SK-N-SH (cell line): ENCODE measurements around the gene EWSR1. TPM values are rescaled to one million over a fixed set of nuclear protein-coding genes. Genes with fewer than 3 reads are reported as not detected.
A peak's percentile ranks its signal among the peaks of the same experiment; 100 is the strongest.

ENCODE experiments used
- CTCF ChIA-PET: fragments of 300-600, 350-600 bp; formaldehyde crosslinking; extraction: SDS; loops from one replicate; lab custom pipeline; 2021; lab: Yijun Ruan, JAX
- POLR2A ChIA-PET: fragments of 350-600 bp; sonication (Branson Sonifier 250); formaldehyde crosslinking; extraction: SDS; loops from one replicate; lab custom pipeline; 2020; ENCODE audit warnings: antibody characterized with exemption, inconsistent platforms; lab: Yijun Ruan, JAX
- DNase-seq: peaks from one replicate; pipeline ENCODE4 v3.0.0; 2012
- H2AFZ ChIP-seq: fragments of 200-600 bp; sonication (generic); 2 replicates; pipeline ENCODE4 v1.8.1; 2016; ENCODE audit warnings: antibody characterized with exemption, mild to moderate bottlenecking, low read depth
- H3F3A ChIP-seq: fragments of 200-600 bp; sonication (generic); replicated peaks from 2 replicates; pipeline ENCODE3; 2016; ENCODE audit warnings: antibody characterized with exemption, mild to moderate bottlenecking; ENCODE audit not compliant: insufficient read depth
- H3K27ac ChIP-seq, 2 experiments: fragments of 200-500 bp in 1 of 2; fragments of 200-600 bp in 1 of 2; sonication (Bioruptor generic) in 1 of 2; sonication (generic), shearing (Covaris generic) in 1 of 2; 2 replicates each; pipeline versions ENCODE4 v1.5.1 to v1.6.1; 2014 to 2016; ENCODE audit warnings: low read depth in 2 of 2, inconsistent platforms in 1 of 2, low read length in 1 of 2, mild to moderate bottlenecking in 1 of 2, mixed read lengths in 1 of 2
- H3K27me3 ChIP-seq: fragments of 200-600 bp; sonication (generic), shearing (Covaris generic); 2 replicates; pipeline ENCODE4 v1.6.1; 2016; ENCODE audit warnings: mixed run types; ENCODE audit not compliant: insufficient read depth
- H3K36me3 ChIP-seq, 2 experiments: fragments of 200-500 bp in 1 of 2; fragments of 200-600 bp in 1 of 2; sonication (Bioruptor generic) in 1 of 2; sonication (generic) in 1 of 2; replicated peaks in 1 of 2; 2 replicates each; pipeline versions ENCODE3 to v1.5.1; 2014 to 2016; ENCODE audit warnings: low read length in 1 of 2, mild to moderate bottlenecking in 1 of 2; ENCODE audit not compliant: insufficient read depth in 2 of 2, control insufficient read depth in 1 of 2
- H3K4me1 ChIP-seq, 2 experiments: fragments of 200-500 bp in 1 of 2; fragments of 200-600 bp in 1 of 2; sonication (Bioruptor generic) in 1 of 2; sonication (generic), shearing (Covaris generic) in 1 of 2; 2 replicates each; pipeline versions ENCODE4 v1.5.1 to v1.6.1; 2014 to 2016; ENCODE audit warnings: low read depth in 1 of 2, low read length in 1 of 2, mixed run types in 1 of 2; ENCODE audit not compliant: insufficient read depth in 2 of 2, control insufficient read depth in 1 of 2
- H3K4me2 ChIP-seq: fragments of 200-600 bp; sonication (generic), shearing (Covaris generic); 2 replicates; pipeline ENCODE4 v1.6.1; 2017; ENCODE audit warnings: mixed run types
- H3K4me3 ChIP-seq, 2 experiments: fragments of 200-500 bp in 1 of 2; fragments of 200-600 bp in 1 of 2; sonication (Bioruptor generic) in 1 of 2; sonication (generic), shearing (Covaris generic) in 1 of 2; 2 replicates each; pipeline versions ENCODE4 v1.5.1 to v1.8.1; 2014 to 2016; ENCODE audit warnings: low read depth in 2 of 2, inconsistent platforms in 1 of 2, low read length in 1 of 2, mild to moderate bottlenecking in 1 of 2, mixed read lengths in 1 of 2, moderate library complexity in 1 of 2
- H3K79me2 ChIP-seq: fragments of 200-600 bp; sonication (generic); 2 replicates; pipeline ENCODE4 v1.8.1; 2017; ENCODE audit warnings: mild to moderate bottlenecking; ENCODE audit not compliant: insufficient read depth
- H3K9ac ChIP-seq: fragments of 200-600 bp; sonication (generic); 2 replicates; pipeline ENCODE4 v1.6.1; 2017; ENCODE audit warnings: mixed run types
- H3K9me2 ChIP-seq: fragments of 200-600 bp; sonication (generic); 2 replicates; pipeline ENCODE4 v1.6.1; 2017; ENCODE audit warnings: mixed run types
- H3K9me3 ChIP-seq: fragments of 200-600 bp; sonication (generic); 2 replicates; pipeline ENCODE4 v1.6.1; 2017; ENCODE audit warnings: mixed run types, mild to moderate bottlenecking, moderate library complexity
- H4K20me1 ChIP-seq: fragments of 200-600 bp; sonication (generic); 2 replicates; pipeline ENCODE4 v1.6.1; 2017; ENCODE audit warnings: mild to moderate bottlenecking, mixed run types; ENCODE audit not compliant: insufficient read depth
- ELF1 ChIP-seq: IDR thresholded peaks from 2 replicates; pipeline ENCODE4 v1.4.0; 2012
- FOXJ3 ChIP-seq: sonication (generic); formaldehyde crosslinking; IDR thresholded peaks from 2 replicates; pipeline ENCODE4 v1.5.1; 2020; ENCODE audit warnings: mild to moderate bottlenecking, missing genetic modification reagents
- GABPA ChIP-seq: IDR thresholded peaks from 2 replicates; pipeline ENCODE4 v1.4.0; 2012; ENCODE audit warnings: low read depth, mild to moderate bottlenecking
- JUND ChIP-seq: IDR thresholded peaks from 2 replicates; pipeline ENCODE4 v1.4.0; 2012
- NRF1 ChIP-seq: IDR thresholded peaks from 2 replicates; pipeline ENCODE4 v1.6.1; 2012; ENCODE audit warnings: low read depth, mild to moderate bottlenecking, low read length
- RAD21 ChIP-seq: IDR thresholded peaks from 2 replicates; pipeline ENCODE4 v1.6.1; 2012; ENCODE audit warnings: mild to moderate bottlenecking, low read length
- RCOR1 ChIP-seq: fragments of 150-350 bp; IDR thresholded peaks from 2 replicates; pipeline ENCODE4 v1.6.1; 2017; ENCODE audit warnings: antibody characterized with exemption, low read length
- REST ChIP-seq: IDR thresholded peaks from 2 replicates; pipeline ENCODE4 v1.6.1; 2012; ENCODE audit warnings: mild to moderate bottlenecking, low read depth, low read length, moderate library complexity
- SIN3A ChIP-seq: IDR thresholded peaks from 2 replicates; pipeline ENCODE4 v1.6.1; 2012; ENCODE audit warnings: low read depth, mild to moderate bottlenecking, low read length, moderate library complexity, borderline replicate concordance
- TCF12 ChIP-seq: IDR thresholded peaks from 2 replicates; pipeline ENCODE4 v1.4.0; 2012
- USF1 ChIP-seq: IDR thresholded peaks from 2 replicates; pipeline ENCODE4 v1.4.0; 2012; ENCODE audit warnings: low read depth, borderline replicate concordance
- USF2 ChIP-seq: fragments of 150-350 bp; IDR thresholded peaks from 2 replicates; pipeline ENCODE4 v1.6.1; 2017; ENCODE audit warnings: antibody characterized with exemption, low read length, low read depth, borderline replicate concordance
- YY1 ChIP-seq: IDR thresholded peaks from 2 replicates; pipeline ENCODE4 v1.4.0; 2012; ENCODE audit warnings: low read depth, mild to moderate bottlenecking
- WGBS: methylation state at CpG from one replicate; pipeline ENCODE4 v1.1.6; 2017; ENCODE audit warnings: low lambda C conversion rate; 5-methylcytosine and 5-hydroxymethylcytosine counted together
- polyA plus RNA-seq, 3 experiments: library from polyadenylated mRNA; depleted of rRNA; stranded (reverse); fragments of >200 nt; gene quantifications; 2 replicates each; pipeline ENCODE4 v1.2.3, GENCODE V29; 2012
- TF ChIP-seq, protein P1 (sequence below): fragments of 150-350 bp; IDR thresholded peaks from 2 replicates; pipeline ENCODE4 v1.6.1; 2016; ENCODE audit warnings: mild to moderate bottlenecking, low read depth, low read length

EWSR1 gene
- polyA plus RNA-seq, 1 of the 3 experiments (the other 2 are of a cell fraction): 173 TPM

DNA sequence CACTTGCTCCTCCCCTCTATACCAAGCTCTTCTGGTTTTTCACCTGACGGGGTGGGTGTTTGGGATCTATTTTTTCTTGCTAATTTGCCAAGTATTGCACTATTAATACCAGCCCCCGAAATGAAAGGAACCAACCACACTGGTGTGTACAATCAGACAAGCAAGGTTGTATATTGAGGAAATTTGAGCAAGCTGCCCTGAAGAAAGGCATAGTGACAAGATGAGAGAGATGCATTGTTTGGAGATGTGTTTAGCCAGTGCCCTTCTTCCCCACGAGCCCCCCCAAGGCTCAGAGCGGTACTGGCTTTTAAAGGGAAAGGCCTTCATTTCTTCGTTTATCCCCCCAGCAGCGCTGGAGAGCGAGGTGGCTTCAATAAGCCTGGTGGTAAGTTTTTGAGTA is 23.1 kb downstream of the EWSR1 start:
- H3F3A ChIP-seq: peaks cover 34% of the 10 kb centered on the region
- H3K4me1 ChIP-seq: no peaks in the 10 kb centered on the region
- TF ChIP-seq FOXJ3 (CRISPR knock-in tag) (no peak), JUND (no peak), SIN3A (no peak), RAD21 (no peak), ELF1 (no peak), USF1 (no peak), TCF12 (no peak), NRF1 (no peak), REST (no peak), USF2 (no peak), YY1 (no peak), RCOR1 (no peak), GABPA (no peak)
- TF ChIP-seq, protein P1, sequence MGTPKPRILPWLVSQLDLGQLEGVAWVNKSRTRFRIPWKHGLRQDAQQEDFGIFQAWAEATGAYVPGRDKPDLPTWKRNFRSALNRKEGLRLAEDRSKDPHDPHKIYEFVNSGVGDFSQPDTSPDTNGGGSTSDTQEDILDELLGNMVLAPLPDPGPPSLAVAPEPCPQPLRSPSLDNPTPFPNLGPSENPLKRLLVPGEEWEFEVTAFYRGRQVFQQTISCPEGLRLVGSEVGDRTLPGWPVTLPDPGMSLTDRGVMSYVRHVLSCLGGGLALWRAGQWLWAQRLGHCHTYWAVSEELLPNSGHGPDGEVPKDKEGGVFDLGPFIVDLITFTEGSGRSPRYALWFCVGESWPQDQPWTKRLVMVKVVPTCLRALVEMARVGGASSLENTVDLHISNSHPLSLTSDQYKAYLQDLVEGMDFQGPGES: no peak
- TF ChIP-seq, all 33 proteins: peak for 0
- Histone ChIP-seq H3K36me3 (peaks cover 81 to 98% of the 10 kb centered on the region in 2 experiments), H3K27me3 (no peaks in the 10 kb centered on the region), H3K79me2 (peaks cover 87% of the 10 kb centered on the region), H3K27ac (no peak overlapping the region), H3K9ac (no peak overlapping the region), H4K20me1 (peaks cover 75% of the 10 kb centered on the region), H2AFZ (no peak overlapping the region), H3K4me2 (no peak overlapping the region), H3K9me3 (no peaks in the 10 kb centered on the region), H3K9me2 (no peaks in the 10 kb centered on the region), H3K4me3 (no peak overlapping the region)
- CTCF ChIA-PET: interaction anchor here (1.0 kb wide), 1 partner anchor 68 kb away, joined by 3 read pairs; no protein-coding TSS in a partner anchor
- POLR2A ChIA-PET: no interaction called here
- WGBS: 85% methylated on average over 7 of the region's 7 CpGs
- DNase-seq: peak; percentile 30
